GM12878 (cell line): ENCODE results near the gene TBC1D5. TPM values are rescaled to one million over a fixed set of nuclear protein-coding genes. Genes with fewer than 3 reads are reported as not detected.

Source experiments
- CBFB ChIP-seq: IDR thresholded peaks from 2 replicates; pipeline ENCODE4 v1.6.1; 2016; ENCODE audit warnings: antibody characterized with exemption, low read depth
- CEBPZ ChIP-seq: fragments of 150-350 bp; IDR thresholded peaks from 2 replicates; pipeline ENCODE4 v1.6.1; 2016; ENCODE audit warnings: low read depth, low read length
- IRF3 ChIP-seq: fragments of 450-650 bp; IDR thresholded peaks from 2 replicates; pipeline ENCODE4 v1.6.1; 2014; ENCODE audit warnings: mild to moderate bottlenecking
- IRF5 ChIP-seq: fragments of 450-650 bp; IDR thresholded peaks from 2 replicates; pipeline ENCODE4 v1.6.1; 2017; ENCODE audit warnings: borderline replicate concordance
- RCOR1 ChIP-seq: conservative IDR thresholded peaks from 2 replicates; pipeline ENCODE4 v1.6.1; 2012; ENCODE audit warnings: low read depth, low read length, improper control_type of control experiment
- SKIL ChIP-seq: fragments of 450-650 bp; IDR thresholded peaks from 2 replicates; pipeline ENCODE4 v1.6.1; 2017; ENCODE audit warnings: mild to moderate bottlenecking, low read depth, inconsistent platforms; ENCODE audit not compliant: poor library complexity, severe bottlenecking
- STAT1 ChIP-seq: fragments of 450-650 bp; conservative IDR thresholded peaks from 2 replicates; pipeline ENCODE4 v1.6.1; 2014; ENCODE audit warnings: antibody characterized with exemption, mild to moderate bottlenecking
- TBL1XR1 ChIP-seq: IDR thresholded peaks from 2 replicates; pipeline ENCODE4 v1.6.1; 2012; ENCODE audit warnings: low read depth, low read length, improper control_type of control experiment
- ZBTB4 ChIP-seq: fragments of 450-650 bp; formaldehyde crosslinking; IDR thresholded peaks from 2 replicates; pipeline ENCODE4 v1.4.0; 2022; ENCODE audit warnings: mild to moderate bottlenecking, moderate library complexity
- polyA plus RNA-seq, 11 experiments: library from polyadenylated mRNA; depleted of rRNA in 4 of 11; unstranded in 6 of 11; stranded (reverse) in 5 of 11; fragments of >200 nt; fragmentation: Nextera tagmentation in 4 of 11; fragmentation: Illumina TruSeq in 1 of 11; extraction: Ambion mirVana in 4 of 11; extraction: Trizol in 1 of 11; gene quantifications; 1 replicate in 1 of 11; 2 replicates in 10 of 11; pipeline versions ENCODE4 v1.2.1 to v1.2.3, GENCODE V29; 2011 to 2016; ENCODE audit warnings: inconsistent platforms in 2 of 11, missing spikeins in 2 of 11, low read depth in 1 of 11
- total RNA-seq, 4 experiments: library from RNA; depleted of rRNA in 3 of 4; stranded (reverse); fragments of >200 nt in 3 of 4; fragmentation: Illumina TruSeq in 1 of 4; extraction: Trizol in 1 of 4; gene quantifications; 2 replicates each; pipeline versions ENCODE4 v1.2.1 to v1.2.3, GENCODE V29; 2013 to 2021

The TBC1D5 gene
- total and polyA plus RNA-seq, 10 of the 15 experiments (the other 5 are each of a cell fraction or from before 2014, with no cell fraction given), result 5.5 to 61.0 (median 43.8) TPM

- TF ChIP-seq CEBPZ (no peak), TBL1XR1 (no peak), ZBTB4 (CRISPR knock-in tag) (no peak), SKIL (no peak), RCOR1 (no peak), CBFB (no peak), IRF3 (no peak), IRF5 (no peak), STAT1 (no peak)
Observed at GRCh38 chr3:17552351-17552750, 190.1 kb downstream of the TBC1D5 start (continued).
